Measurements from ENCODE around the gene RND2.

- no peak for TF ChIP-seq CTCF (conservative IDR thresholded peaks at IDR 0.05 in 1 of 2, IDR thresholded peaks at IDR 0.05 in 1 of 2; ENCODE audit: extremely low read depth in 1 of 2, insufficient read depth in 1 of 2, low read depth in 1 of 2, low read length in 2 of 2)
- TF ChIP-seq EZH2 (IDR thresholded peaks at IDR 0.05; ENCODE audit: borderline replicate concordance, low read length): no peak
Measured at GRCh38 chr17:43068570-43069367, 43.7 kb downstream of the RND2 start.

All from mammary epithelial cell (primary cell).